GM12878 (cell line): Measurements from ENCODE around the gene LAMA2. TPM values are rescaled to one million over a fixed set of nuclear protein-coding genes. Genes with fewer than 3 reads are reported as not detected.

Experiments
- ATAC-seq: fragments of 200-7000 bp; cut with Tn5 transposase; 3 replicates; pipeline ENCODE4 v1.9.1; 2020; ENCODE audit warnings: mild to moderate bottlenecking, moderate library complexity
- BruUV-seq: library from RNA; stranded (reverse); fragments of 400-500 nt; replicated peaks from 2 replicates; lab custom pipeline; 2021; lab: Mats Ljungman, UMichigan
- CTCF ChIA-PET: fragments of 300-600 bp; sonication (Branson Sonifier 250); formaldehyde crosslinking; extraction: SDS; loops from one replicate; lab custom pipeline; 2021; ENCODE audit warnings: inconsistent platforms; lab: Yijun Ruan, JAX
- POLR2A ChIA-PET: fragments of 350-600 bp; formaldehyde crosslinking; extraction: SDS; loops from one replicate; lab custom pipeline; 2021; ENCODE audit warnings: inconsistent platforms; lab: Charles Lee
- RAD21 ChIA-PET: fragments of 300-600 bp; sonication (Branson Sonifier 250); formaldehyde crosslinking; loops from one replicate; lab custom pipeline; 2023; ENCODE audit warnings: antibody characterized with exemption; ENCODE audit not compliant: unreplicated experiment; lab: Charles Lee
- SMC1A ChIA-PET: fragments of 300-600 bp; sonication (Branson Sonifier 250); formaldehyde crosslinking; loops from one replicate; lab custom pipeline; 2023; ENCODE audit not compliant: unreplicated experiment, uncharacterized antibody; lab: Charles Lee
- DNase-seq: peaks from one replicate; pipeline ENCODE4 v3.0.0-alpha.2; 2011; ENCODE audit warnings: low read depth, low spot score
- FAIRE-seq: peaks from 3 replicates; lab custom pipeline; 2011; peaks lifted over from hg19 to GRCh38; lab: Jason Lieb, UNC
- H2AFZ ChIP-seq: 2 replicates; pipeline ENCODE4 v1.6.0; 2011; ENCODE audit warnings: low read depth, low read length, control low read depth; ENCODE audit not compliant: control insufficient read depth
- H3K27ac ChIP-seq: 2 replicates; pipeline ENCODE4 v1.5.1; 2011; ENCODE audit warnings: control low read depth; ENCODE audit not compliant: control insufficient read depth, insufficient read depth
- H3K27me3 ChIP-seq, 2 experiments: replicated peaks in 1 of 2; 2 replicates each; pipeline versions ENCODE4 v1.6.0 to v1.6.1; 2011; ENCODE audit warnings: low read length in 1 of 2; ENCODE audit not compliant: control insufficient read depth in 2 of 2, insufficient read depth in 2 of 2
- H3K36me3 ChIP-seq, 2 experiments: 2 replicates each; pipeline ENCODE4 v1.5.1; 2011; ENCODE audit warnings: low read length in 1 of 2; ENCODE audit not compliant: control insufficient read depth in 2 of 2, insufficient read depth in 2 of 2
- H3K4me1 ChIP-seq: 2 replicates; pipeline ENCODE4 v1.6.1; 2011; ENCODE audit warnings: mild to moderate bottlenecking, low read length, moderate library complexity, mixed read lengths; ENCODE audit not compliant: control insufficient read depth, insufficient read depth
- H3K4me2 ChIP-seq: 2 replicates; pipeline ENCODE4 v1.6.0; 2011; ENCODE audit warnings: control low read depth; ENCODE audit not compliant: control insufficient read depth, insufficient read depth
- H3K4me3 ChIP-seq: fragments of 200-600 bp; sonication (generic); 2 replicates; pipeline ENCODE4 v1.5.1; 2016
- H3K79me2 ChIP-seq: 2 replicates; pipeline ENCODE4 v1.6.0; 2011; ENCODE audit warnings: low read length; ENCODE audit not compliant: control insufficient read depth, insufficient read depth
- H3K9ac ChIP-seq: 2 replicates; pipeline ENCODE4 v1.8.0; 2011; ENCODE audit warnings: low read length, control low read depth, mixed read lengths; ENCODE audit not compliant: control insufficient read depth, insufficient read depth
- H3K9me3 ChIP-seq: replicated peaks from 3 replicates; pipeline ENCODE4 v1.5.1; 2011; ENCODE audit warnings: mild to moderate bottlenecking, low read length; ENCODE audit not compliant: control insufficient read depth, insufficient read depth
- H4K20me1 ChIP-seq: 2 replicates; pipeline ENCODE4 v1.6.0; 2011; ENCODE audit not compliant: control insufficient read depth, insufficient read depth
- BMI1 ChIP-seq: fragments of 450-650 bp; IDR thresholded peaks from 2 replicates; pipeline ENCODE4 v1.6.1; 2016; ENCODE audit warnings: mild to moderate bottlenecking, moderate library complexity, borderline replicate concordance
- DPF2 ChIP-seq: fragments of 450-650 bp; IDR thresholded peaks from 2 replicates; pipeline ENCODE4 v1.6.1; 2017; ENCODE audit warnings: mild to moderate bottlenecking
- EP300 ChIP-seq, 2 experiments: fragments of 150-350 bp in 1 of 2; IDR thresholded peaks; 2 replicates each; pipeline ENCODE4 v1.6.1; 2011 to 2012; ENCODE audit warnings: low read depth in 2 of 2, low read length in 2 of 2, borderline replicate concordance in 1 of 2, improper control_type of control experiment in 1 of 2, inconsistent platforms in 1 of 2; ENCODE audit not compliant: control insufficient read depth in 1 of 2
- ETV6 ChIP-seq, 2 experiments: fragments of 450-650 bp in 1 of 2; IDR thresholded peaks in 1 of 2; conservative IDR thresholded peaks in 1 of 2; 2 replicates each; pipeline ENCODE4 v1.6.1; 2014; ENCODE audit warnings: antibody characterized with exemption in 1 of 2, borderline replicate concordance in 1 of 2, low read depth in 1 of 2, mild to moderate bottlenecking in 1 of 2, moderate library complexity in 1 of 2
- HDGF ChIP-seq: fragments of 450-650 bp; IDR thresholded peaks from 2 replicates; pipeline ENCODE4 v1.6.1; 2016; ENCODE audit warnings: antibody characterized with exemption
- KAT2A ChIP-seq: conservative IDR thresholded peaks from 2 replicates; pipeline ENCODE4 v1.6.1; 2011; ENCODE audit warnings: low read depth, low read length; ENCODE audit not compliant: control insufficient read depth
- NBN ChIP-seq: fragments of 450-650 bp; IDR thresholded peaks from 2 replicates; pipeline ENCODE4 v1.6.1; 2016
- PML ChIP-seq: IDR thresholded peaks from 2 replicates; pipeline ENCODE4 v1.6.1; 2012; ENCODE audit warnings: low read length, inconsistent platforms
- SIN3A ChIP-seq: IDR thresholded peaks from 2 replicates; pipeline ENCODE4 v1.6.1; 2012; ENCODE audit warnings: low read depth, low read length, improper control_type of control experiment
- SIX5 ChIP-seq: IDR thresholded peaks from 2 replicates; pipeline ENCODE4 v1.6.1; 2011; ENCODE audit warnings: mild to moderate bottlenecking, low read depth, low read length, moderate library complexity; ENCODE audit not compliant: severe bottlenecking
- TAF1 ChIP-seq: IDR thresholded peaks from 2 replicates; pipeline ENCODE4 v1.6.1; 2011; ENCODE audit warnings: mild to moderate bottlenecking, low read depth, low read length, borderline replicate concordance
- WGBS: methylation state at CpG from one replicate; pipeline ENCODE4 v1.1.6; 2016; ENCODE audit warnings: low lambda C conversion rate; ENCODE audit not compliant: insufficient replicate concordance, insufficient coverage; ENCODE audit errors: missing lambda C conversion rate; 5-methylcytosine and 5-hydroxymethylcytosine counted together
- in situ Hi-C: fragments of 300-500 bp; cut with MboI; formaldehyde crosslinking; loops from 9 replicates; pipeline ENCODE4 v1.14.3; 2018; ENCODE audit warnings: mixed read lengths
- intact Hi-C: fragments of 100-400 bp; cut with micrococcal nuclease; formaldehyde crosslinking; loops from one replicate; pipeline ENCODE4 v1.14.2; 2022; ENCODE audit not compliant: unreplicated experiment
- polyA plus RNA-seq, 11 experiments: library from polyadenylated mRNA; depleted of rRNA in 4 of 11; unstranded in 6 of 11; stranded (reverse) in 5 of 11; fragments of >200 nt; fragmentation: Nextera tagmentation in 4 of 11; fragmentation: Illumina TruSeq in 1 of 11; extraction: Ambion mirVana in 4 of 11; extraction: Trizol in 1 of 11; gene quantifications; 1 replicate in 1 of 11; 2 replicates in 10 of 11; pipeline versions ENCODE4 v1.2.1 to v1.2.3, GENCODE V29; 2011 to 2016; ENCODE audit warnings: inconsistent platforms in 2 of 11, missing spikeins in 2 of 11, low read depth in 1 of 11
- total RNA-seq, 4 experiments: library from RNA; depleted of rRNA in 3 of 4; stranded (reverse); fragments of >200 nt in 3 of 4; fragmentation: Illumina TruSeq in 1 of 4; extraction: Trizol in 1 of 4; gene quantifications; 2 replicates each; pipeline versions ENCODE4 v1.2.1 to v1.2.3, GENCODE V29; 2013 to 2021
- TF ChIP-seq, protein P1 (sequence below): fragments of 450-650 bp; IDR thresholded peaks from 2 replicates; pipeline ENCODE4 v1.6.1; 2017; ENCODE audit warnings: mild to moderate bottlenecking, moderate library complexity
- TF ChIP-seq, protein P2 (sequence below): IDR thresholded peaks from 2 replicates; pipeline ENCODE4 v1.6.1; 2011; ENCODE audit warnings: borderline replicate concordance, low read depth, mild to moderate bottlenecking, moderate library complexity, mixed read lengths, low read length; ENCODE audit not compliant: insufficient read depth; ENCODE audit errors: extremely low read length

Gene LAMA2
- total and polyA plus RNA-seq, 10 of the 15 experiments (the other 5 are each of a cell fraction or from before 2014, with no cell fraction given) = 0.04 to 2.0 (median 0.37) TPM; not detected in 1

DNA sequence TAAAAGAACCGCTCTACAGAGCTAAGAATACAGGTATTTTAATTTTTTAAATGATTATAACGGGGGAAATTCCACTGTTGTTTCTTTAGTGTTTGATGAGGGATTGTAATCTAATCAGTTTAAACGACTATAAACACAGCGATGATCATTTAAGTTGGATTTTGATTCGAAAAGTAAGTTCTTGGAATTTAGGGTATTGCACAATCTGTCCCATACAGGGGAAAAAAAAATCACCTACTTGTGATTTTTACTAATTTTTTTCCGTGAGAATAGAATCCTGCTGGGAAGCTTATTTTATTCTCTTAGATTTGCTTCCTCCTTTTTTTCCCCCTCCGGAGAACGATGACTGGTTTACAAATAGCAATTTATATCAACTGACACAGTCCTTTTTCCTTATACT is 108.0 kb downstream of the LAMA2 start (continued):
- TF ChIP-seq, protein P1, sequence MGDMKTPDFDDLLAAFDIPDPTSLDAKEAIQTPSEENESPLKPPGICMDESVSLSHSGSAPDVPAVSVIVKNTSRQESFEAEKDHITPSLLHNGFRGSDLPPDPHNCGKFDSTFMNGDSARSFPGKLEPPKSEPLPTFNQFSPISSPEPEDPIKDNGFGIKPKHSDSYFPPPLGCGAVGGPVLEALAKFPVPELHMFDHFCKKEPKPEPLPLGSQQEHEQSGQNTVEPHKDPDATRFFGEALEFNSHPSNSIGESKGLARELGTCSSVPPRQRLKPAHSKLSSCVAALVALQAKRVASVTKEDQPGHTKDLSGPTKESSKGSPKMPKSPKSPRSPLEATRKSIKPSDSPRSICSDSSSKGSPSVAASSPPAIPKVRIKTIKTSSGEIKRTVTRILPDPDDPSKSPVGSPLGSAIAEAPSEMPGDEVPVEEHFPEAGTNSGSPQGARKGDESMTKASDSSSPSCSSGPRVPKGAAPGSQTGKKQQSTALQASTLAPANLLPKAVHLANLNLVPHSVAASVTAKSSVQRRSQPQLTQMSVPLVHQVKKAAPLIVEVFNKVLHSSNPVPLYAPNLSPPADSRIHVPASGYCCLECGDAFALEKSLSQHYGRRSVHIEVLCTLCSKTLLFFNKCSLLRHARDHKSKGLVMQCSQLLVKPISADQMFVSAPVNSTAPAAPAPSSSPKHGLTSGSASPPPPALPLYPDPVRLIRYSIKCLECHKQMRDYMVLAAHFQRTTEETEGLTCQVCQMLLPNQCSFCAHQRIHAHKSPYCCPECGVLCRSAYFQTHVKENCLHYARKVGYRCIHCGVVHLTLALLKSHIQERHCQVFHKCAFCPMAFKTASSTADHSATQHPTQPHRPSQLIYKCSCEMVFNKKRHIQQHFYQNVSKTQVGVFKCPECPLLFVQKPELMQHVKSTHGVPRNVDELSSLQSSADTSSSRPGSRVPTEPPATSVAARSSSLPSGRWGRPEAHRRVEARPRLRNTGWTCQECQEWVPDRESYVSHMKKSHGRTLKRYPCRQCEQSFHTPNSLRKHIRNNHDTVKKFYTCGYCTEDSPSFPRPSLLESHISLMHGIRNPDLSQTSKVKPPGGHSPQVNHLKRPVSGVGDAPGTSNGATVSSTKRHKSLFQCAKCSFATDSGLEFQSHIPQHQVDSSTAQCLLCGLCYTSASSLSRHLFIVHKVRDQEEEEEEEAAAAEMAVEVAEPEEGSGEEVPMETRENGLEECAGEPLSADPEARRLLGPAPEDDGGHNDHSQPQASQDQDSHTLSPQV = no peak
- no peak for TF ChIP-seq KAT2A
- no peak for TF ChIP-seq ETV6 (conservative IDR thresholded peaks at IDR 0.05 in 1 of 2, IDR thresholded peaks at IDR 0.05 in 1 of 2; ENCODE audit: borderline replicate concordance in 1 of 2, low read depth in 1 of 2)

DNA sequence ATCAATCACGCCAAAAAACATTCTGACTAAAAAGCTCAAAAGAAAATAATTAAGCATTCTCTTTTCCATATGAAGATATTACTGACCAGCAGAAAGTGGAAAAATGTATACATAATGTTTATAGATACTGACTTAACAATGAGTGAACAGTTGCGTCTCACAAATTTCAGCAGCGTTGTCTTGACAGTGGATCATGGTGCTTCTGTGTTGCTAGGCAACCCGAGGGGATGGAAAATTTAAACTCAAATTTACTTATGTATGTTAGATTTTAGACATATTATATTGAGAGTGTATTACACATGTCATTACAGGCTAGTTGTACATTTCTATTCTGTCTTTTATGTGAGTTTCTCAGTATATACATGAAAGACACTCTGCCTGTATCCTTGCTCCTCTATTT is 110.2 kb downstream of the LAMA2 start:
- ChIA-PET POLR2A (interaction anchor here (0.5 kb wide), 1 partner anchor 33 kb away, joined by 4 read pairs; no protein-coding TSS in a partner anchor), SMC1A (no interaction called here), CTCF (interaction anchor here (0.6 kb wide), 1 partner anchor 143 kb away, joined by 3 read pairs; no protein-coding TSS in a partner anchor), RAD21 (no interaction called here)
- no peak for DNase-seq
- Histone ChIP-seq H3K27ac (no peak overlapping the region), H3K27me3 (no peaks in the 10 kb centered on the region), H3K36me3 (no peaks in the 10 kb centered on the region), H3K9ac (no peak overlapping the region), H3K9me3 (no peaks in the 10 kb centered on the region), H4K20me1 (no peaks in the 10 kb centered on the region), H2AFZ (no peak overlapping the region), H3K79me2 (no peaks in the 10 kb centered on the region)
- ATAC-seq = no peak
- in situ Hi-C loops (no loop called here), intact Hi-C loops (no loop called here)
- no TSS peak for BruUV-seq
- WGBS = 69% methylated on average over 4 of the region's 4 CpGs
- TF ChIP-seq NBN (no peak), ETV6 (conservative IDR thresholded peaks at IDR 0.05 in 1 of 2, IDR thresholded peaks at IDR 0.05 in 1 of 2; ENCODE audit: borderline replicate concordance in 1 of 2, low read depth in 1 of 2) (no peak), TAF1 (no peak), PML (no peak), DPF2 (no peak), EP300 (IDR thresholded peaks at IDR 0.05; ENCODE audit: borderline replicate concordance in 1 of 2, control insufficient read depth in 1 of 2, low read depth in 2 of 2, low read length in 2 of 2) (no peak), SIN3A (no peak), HDGF (no peak), BMI1 (no peak), SIX5 (no peak)
- TF ChIP-seq, protein P2, sequence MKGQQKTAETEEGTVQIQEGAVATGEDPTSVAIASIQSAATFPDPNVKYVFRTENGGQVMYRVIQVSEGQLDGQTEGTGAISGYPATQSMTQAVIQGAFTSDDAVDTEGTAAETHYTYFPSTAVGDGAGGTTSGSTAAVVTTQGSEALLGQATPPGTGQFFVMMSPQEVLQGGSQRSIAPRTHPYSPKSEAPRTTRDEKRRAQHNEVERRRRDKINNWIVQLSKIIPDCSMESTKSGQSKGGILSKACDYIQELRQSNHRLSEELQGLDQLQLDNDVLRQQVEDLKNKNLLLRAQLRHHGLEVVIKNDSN = no peak
- TF ChIP-seq, all 136 proteins: peak for 0
- FAIRE-seq = no peak
- Histone ChIP-seq H3K4me3 (no peak overlapping the region), H3K4me2 (no peak overlapping the region), H3K4me1 (no peaks in the 10 kb centered on the region)
